HUDEP-2 (cell line): Measurements from ENCODE around the gene ATP10B.
A peak's percentile ranks its signal among the peaks of the same experiment; 100 is the strongest.

Source experiments
- DNase-seq, 76 experiments: peaks; one replicate each; lab custom pipeline; 2025; ENCODE audit not compliant: unreplicated experiment in 76 of 76; lab: John Stamatoyannopoulos, UW

Gene ATP10B

GRCh38 chr5:160643616-160644240 is 208.3 kb downstream of the ATP10B start:
- DNase-seq: no peak

DNA sequence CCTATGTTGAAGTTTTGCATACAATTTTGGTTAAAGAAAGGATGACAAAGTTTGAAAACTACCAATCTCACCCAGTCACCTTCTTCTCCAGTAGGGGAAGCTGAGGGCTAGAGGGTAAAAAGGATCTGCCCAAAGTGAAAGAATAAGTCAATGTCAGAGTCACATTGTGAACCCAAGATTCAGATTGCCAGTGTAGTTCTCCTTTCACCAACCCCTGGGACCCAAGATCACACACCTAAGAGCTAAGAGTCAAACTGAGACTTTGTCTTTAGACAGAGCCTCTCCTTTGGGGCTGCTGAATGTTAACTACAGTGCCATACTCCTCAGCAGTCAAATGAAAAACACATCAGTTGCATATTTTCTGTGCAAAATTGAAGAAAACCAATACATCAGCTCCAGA is 210.6 kb downstream of the ATP10B start:
- no peak for DNase-seq

- DNase-seq: no peak
These were observed 211.6 kb downstream of the ATP10B start for GRCh38 chr5:160640406-160640805.

DNA sequence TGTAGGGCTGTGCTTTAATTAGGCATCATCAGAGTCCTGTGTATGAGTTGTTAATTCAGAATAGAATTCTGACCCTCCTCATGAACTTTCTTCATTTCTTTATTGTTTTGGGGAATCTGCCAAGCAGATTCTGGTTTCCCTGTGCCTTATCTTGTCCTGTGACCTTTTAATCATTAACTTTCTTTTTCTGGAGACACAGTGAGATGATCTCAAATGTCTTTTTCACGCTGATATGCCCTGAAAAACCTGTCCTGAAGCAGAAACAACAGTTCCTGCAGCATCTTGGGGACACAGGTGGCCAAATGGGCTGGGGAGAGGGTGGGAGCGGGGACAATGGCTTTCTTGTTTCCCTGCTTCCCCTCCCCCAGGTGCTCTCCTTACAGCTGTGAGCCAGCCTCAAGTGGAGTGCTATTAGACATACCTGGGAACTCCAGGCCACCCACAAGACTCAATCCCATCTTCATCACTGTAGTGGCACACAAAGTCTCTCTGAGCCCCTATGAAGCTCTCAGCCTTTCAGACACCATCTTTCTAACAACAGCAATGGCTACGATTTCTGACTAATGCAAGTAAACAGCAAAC is 213.8 kb downstream of the ATP10B start:
- no peak for DNase-seq

GRCh38 chr5:160637357-160638090 is 214.5 kb downstream of the ATP10B start:
- no peak for DNase-seq

DNA sequence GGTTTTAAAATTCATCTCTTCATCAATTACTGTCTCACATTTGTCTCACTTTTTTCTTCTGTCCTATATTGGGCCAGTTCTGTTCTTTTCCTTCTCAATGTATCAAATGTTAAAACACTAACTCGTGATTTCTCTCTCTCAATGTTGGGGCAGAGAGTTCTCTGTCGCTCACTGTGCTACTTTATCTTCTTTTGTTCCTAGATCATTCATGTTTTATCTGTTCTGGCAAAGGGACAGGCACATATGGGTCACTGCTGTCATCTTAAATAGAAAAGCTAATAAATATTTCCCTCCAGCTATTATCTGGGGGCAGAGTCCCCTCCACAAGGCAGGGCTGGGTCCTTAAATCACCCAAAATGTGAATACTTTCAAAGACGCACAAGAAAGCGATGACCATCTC is 216.3 kb downstream of the ATP10B start:
- no peak for DNase-seq

DNA sequence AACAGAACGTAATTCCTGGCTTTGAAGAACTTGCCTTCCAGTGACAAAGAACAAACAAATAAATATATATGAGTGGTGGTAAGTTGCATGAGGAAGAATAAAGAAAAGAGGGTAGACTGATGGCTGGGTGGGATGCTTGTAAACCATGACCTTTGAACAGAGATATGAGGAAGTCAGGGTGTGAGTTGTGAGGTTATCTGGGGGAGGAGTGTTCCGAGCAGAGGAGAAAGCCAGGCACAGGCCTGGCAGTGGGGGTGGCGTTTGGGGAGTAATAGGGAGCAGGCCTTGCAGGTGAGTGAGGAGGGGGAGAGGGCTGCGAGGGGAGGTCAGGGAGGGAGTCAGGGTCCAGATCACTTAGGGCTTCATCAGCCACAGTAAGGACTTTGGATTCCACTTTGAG is 217.0 kb downstream of the ATP10B start:
- DNase-seq: no peak

DNA sequence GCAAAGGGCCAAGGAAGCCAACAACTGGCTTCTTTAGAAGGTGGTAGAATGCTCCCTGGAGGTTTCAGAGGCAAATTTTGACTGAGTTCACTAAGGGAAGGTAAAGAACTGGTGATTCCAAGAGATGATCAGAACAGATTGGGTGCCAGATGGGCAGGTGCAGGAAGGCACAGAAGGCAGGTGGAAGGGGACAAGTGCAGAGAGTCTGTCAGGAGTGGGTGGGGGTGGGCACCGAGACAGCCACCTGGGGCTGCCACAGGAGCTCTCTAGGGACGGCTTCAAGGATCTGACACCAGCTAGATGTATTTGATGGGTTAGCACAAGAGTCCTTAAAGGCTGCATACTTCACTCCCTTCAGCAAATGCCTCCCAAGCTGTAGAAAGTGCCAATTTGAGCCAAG is 223.0 kb downstream of the ATP10B start:
- DNase-seq: no peak

- DNase-seq: no peak
These were observed 223.4 kb downstream of the ATP10B start for GRCh38 chr5:160628619-160628968.

GRCh38 chr5:160627921-160628618 is 223.9 kb downstream of the ATP10B start:
- no peak for DNase-seq

GRCh38 chr5:160626322-160626721 is 225.7 kb downstream of the ATP10B start:
- DNase-seq: no peak

GRCh38 chr5:160621526-160621925 is 230.5 kb downstream of the ATP10B start:
- no peak for DNase-seq

DNA sequence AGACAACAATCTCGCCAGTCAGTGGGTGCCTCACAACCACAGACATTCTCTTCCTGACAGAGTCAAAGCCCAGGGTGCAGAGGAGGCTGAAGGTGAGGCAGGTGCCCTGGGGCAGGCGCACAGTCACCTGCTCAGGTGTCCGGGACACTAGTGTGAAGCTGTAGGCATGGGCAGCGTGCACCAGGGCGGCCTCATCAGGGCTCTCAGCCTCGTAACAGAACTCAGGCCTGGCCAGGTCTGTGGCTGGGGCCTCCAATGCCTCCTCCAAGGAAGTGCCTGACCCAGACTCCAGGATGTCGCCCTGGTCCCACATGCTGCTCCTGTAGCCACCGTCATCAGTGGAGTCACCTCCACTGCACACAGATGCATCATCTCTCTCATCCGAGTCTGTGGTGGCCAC is 231.6 kb downstream of the ATP10B start:
- no peak for DNase-seq

GRCh38 chr5:160619381-160619780 is 232.6 kb downstream of the ATP10B start:
- DNase-seq: no peak

DNA sequence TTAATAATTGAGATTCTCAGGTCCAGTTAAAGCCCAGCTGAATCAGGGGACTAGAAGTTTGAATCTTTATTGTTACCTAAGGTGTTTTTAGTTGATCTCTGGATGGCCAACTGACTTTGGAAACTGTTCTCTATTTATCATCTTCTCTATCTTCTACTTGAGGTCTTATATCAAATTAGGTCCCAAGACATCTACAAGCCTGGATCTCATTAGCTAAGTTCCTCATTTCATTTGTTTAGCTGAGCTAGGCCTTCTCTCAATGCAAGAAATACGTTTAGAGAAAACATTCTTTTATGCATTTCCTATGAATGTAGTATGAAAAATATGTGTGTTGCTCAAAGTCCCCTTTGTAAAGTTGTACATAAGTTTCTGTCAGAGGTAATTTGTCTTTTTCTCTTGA is 233.7 kb downstream of the ATP10B start:
- no peak for DNase-seq

DNA sequence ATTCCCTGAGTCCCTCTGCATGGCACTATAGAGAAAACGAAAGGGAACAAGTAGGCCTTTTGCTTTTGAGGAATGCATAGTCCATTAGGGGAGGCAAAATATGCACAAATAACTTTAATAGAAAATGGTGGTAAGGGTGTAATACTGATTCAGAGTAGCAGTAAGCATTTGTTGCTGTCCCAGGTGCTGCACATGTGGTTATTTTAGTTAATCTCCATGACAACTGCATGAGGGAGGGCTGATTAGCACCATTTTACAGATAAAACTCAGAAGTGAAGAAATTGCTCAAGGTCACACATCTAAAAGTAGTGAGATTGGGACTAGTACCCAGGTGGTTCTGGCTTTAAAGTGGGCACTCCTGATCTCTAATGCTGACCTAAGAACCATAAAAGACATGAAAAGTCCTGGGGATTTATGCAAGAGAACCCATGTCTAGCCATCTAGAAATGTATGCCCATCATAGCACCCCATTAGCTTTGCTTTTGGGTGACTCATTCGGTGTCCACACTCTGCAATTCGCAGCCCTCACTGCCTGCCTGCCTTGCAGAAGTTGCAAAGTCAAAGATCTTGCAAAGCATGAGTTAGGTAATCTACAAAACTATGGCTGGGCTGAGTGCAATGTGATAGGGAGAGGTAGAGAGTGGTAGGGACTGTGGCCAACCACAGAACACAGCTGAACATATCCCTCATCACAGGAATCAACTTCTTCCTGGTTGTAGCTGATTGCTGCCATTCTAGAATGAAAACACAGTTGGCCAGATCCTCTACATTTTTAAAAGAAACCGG is 235.1 kb downstream of the ATP10B start:
- DNase-seq: peak in 2 of 76 experiments; percentile 0 to 1

DNA sequence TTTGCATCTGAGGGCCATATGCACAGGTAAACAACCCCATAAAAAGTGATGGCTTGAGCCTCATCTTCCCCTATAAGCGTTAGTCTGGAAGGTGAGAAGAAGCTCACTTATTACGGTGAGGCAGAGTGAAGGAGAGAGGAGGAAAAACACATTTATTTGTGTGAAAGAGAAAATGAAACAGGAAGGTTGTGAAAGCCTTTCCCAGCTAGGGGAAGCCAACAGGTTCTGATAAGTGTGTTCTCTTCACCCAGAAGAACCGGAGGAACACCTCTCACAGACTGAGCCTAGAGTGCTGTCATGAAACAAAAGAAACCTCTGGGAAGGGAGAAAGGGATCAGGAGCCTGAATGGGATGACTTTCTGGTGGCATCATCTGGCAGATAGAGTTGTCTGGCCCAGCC is 237.9 kb downstream of the ATP10B start:
- no peak for DNase-seq

DNA sequence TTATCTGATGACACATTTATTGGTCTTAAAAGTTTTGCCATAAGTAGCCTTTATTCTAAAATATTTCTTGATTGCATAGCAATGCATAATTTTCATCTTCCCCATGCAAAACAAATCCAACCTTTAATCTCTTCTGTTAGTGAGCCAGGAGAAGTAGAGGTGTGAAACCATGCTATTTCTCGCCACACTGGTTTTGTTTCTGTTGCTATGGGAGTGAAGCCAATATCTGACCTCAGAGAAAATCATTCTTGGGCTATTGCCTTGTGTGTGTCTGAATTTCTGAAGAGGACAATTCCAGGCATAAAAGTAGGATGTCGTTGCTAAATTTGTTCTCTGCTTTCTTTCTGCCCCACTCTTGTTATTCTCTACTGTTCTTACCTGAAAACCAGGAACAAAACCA is 246.7 kb downstream of the ATP10B start:
- DNase-seq: no peak

GRCh38 chr5:160604484-160604883 is 247.5 kb downstream of the ATP10B start:
- no peak for DNase-seq

DNA sequence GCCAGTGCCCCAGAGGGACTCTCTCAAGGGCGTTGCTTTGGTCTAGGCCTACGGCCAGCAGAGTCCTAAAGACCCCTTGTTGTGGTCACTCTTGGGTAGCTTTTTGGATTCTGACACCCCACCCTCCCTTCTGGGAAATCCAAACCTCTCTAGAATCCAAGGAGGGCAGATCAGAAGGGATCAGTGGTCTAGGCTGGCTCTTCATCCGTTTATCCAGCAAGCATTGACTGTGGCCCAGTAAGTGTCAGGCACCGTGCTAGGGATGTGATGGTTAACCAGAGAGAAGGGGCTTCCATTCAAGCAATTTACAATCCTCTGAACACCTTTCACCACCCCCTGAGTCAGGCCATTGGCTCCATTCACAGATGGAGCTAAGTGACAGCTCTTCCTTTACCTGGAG is 249.3 kb downstream of the ATP10B start:
- DNase-seq: no peak

DNA sequence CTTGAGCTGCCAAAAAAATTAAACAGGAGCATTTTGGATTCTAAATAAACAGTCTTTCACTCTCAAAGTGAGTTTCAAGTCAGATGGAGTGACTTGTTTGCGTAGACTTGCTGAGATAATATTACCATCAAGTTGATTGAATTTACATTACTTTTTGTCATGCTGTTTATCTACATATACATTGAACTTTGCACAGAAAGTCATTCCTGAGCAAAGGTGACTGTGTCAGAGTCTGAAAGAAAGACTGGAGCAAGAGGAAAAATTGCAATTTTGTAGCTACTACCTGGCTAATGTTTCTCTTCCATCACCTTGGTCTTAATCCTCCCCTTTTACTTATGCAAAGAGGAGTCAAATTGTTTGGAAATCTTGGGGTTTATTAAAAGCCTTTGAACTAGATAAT is 251.0 kb downstream of the ATP10B start:
- no peak for DNase-seq
